NOMO-1 treated with DMSO at 0.1 percent for 48 hours (cell line): ENCODE data around the gene ACSF2.

Experiments
- DNase-seq: peaks from one replicate; lab custom pipeline; 2025; ENCODE audit not compliant: unreplicated experiment; lab: John Stamatoyannopoulos, UW

ACSF2 gene

DNA sequence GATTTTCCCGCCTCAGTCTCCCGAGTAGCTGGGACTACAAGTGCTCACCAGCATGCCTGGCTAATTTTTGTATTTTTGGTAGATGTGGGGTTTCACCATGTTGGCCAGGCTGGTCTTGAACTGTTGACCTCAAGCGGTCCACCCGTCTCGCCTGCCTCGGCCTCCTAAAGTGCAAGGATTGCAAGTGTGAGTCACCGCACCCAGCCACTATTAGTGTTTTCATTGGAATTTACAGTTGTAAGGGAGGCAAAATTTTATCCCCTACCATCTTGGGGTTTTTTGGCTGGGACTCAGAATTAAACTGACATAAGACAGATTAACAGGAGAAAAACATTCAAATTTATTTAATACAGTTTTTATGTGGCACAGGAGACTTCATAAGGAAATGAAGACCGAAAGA is 69.9 kb downstream of the ACSF2 start:
- DNase-seq, result no peak

DNA sequence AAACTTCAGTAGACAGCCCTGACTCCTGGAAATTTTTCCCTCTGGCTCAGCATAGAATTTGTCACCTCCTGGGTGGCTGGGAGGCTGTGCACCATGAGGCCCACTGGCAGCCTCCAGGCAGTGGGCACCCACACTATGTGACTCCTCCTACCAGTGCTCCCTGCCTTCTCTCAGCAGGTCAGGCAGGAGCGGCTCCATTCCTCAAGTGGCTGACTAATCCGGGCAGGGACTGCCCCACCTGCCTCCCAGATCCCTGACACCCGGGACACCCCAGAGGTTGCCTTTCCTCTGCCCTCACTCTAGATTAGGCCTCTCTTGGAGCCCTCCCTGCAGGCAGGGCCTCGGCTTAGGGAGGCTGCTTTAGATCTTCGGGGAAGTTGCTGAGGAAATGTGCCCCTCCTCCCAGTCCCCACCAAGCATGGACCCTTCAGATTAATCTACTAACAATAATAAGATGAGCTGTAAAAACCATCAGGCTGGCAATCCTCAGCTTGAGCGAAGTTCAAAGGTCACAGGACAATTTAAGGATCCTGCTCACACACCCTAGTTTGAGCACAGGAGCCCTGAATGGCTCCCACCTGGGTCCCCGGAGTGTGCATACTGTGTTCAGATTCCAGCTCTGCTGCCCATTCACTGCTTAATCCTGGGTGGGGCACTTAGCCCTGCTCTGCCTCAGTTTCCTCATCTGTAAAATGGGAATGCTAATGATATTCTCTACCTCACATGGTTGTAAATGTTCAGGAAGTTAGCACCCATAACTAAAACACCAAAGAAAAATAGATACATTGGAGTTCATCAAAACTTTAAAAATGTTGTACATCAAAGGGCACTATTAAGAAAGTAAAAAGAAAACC is 72.2 kb downstream of the ACSF2 start:
- DNase-seq, result no peak

DNA sequence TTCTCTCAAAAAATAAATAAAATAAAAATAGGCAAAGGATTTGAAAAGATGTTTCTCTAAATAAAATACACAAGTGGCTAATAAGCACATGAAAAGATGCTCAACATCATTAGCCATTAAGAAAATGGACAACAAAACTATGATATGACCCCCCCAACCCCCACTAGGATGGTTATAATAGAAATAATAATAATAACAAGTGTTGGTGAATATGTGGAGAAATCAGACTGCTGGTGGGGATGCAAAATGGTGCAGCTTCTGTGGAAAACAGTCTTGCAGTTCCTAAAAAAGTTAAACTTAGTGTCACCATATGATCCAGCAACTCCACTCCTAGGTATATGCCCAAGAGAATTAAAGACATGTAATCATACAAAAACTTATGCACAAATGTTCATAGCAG is 73.3 kb downstream of the ACSF2 start:
- no peak for DNase-seq

GRCh38 chr17:50499721-50500120 is 73.7 kb downstream of the ACSF2 start:
- no peak for DNase-seq

DNA sequence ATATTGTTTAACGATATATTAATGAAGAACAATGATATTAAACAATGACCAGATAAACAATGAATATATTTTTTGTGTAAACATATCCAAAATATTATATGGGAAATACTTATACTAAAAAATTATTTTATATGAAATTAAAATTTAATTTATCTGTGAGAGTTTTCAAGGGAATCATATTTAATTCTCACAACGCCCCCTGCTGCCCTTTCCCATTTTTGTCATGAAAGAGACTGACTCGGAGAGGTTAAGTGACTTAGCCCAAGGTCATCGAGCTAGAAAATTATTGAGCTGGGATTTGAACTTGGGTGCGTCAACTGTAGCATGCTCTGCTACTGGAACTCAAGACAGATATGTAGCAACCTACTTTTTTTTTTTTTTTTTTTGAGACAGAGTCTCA is 75.0 kb downstream of the ACSF2 start:
- no peak for DNase-seq

GRCh38 chr17:50502301-50502990 is 76.4 kb downstream of the ACSF2 start:
- no peak for DNase-seq

DNA sequence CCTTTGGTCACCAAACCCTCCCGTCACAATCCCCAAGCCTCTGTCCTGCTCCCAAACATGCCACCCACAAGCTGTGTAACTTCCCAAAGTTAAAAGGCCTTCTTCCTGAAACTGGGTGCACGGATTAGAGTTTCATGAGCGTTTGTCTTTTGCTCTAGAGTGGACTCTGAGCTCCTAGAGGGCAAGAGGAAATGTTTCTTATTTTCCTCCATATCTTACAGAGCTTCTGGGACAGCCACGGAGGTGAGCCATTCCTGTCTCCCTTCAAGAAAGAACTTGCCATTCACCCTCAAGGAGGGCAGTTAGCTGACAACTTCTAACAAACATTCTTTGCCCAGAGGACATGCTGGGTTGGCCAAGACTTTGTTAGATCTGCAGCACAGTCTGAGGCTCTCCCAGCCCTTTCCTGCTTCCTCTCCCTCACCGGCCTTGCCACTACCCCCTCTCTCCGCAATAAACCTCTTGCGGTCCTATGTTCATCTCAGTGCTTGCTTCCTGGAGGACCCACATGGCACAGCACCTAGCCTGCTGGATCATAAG is 79.6 kb downstream of the ACSF2 start:
- no peak for DNase-seq

GRCh38 chr17:50506298-50506697 is 80.3 kb downstream of the ACSF2 start:
- DNase-seq, result no peak

DNA sequence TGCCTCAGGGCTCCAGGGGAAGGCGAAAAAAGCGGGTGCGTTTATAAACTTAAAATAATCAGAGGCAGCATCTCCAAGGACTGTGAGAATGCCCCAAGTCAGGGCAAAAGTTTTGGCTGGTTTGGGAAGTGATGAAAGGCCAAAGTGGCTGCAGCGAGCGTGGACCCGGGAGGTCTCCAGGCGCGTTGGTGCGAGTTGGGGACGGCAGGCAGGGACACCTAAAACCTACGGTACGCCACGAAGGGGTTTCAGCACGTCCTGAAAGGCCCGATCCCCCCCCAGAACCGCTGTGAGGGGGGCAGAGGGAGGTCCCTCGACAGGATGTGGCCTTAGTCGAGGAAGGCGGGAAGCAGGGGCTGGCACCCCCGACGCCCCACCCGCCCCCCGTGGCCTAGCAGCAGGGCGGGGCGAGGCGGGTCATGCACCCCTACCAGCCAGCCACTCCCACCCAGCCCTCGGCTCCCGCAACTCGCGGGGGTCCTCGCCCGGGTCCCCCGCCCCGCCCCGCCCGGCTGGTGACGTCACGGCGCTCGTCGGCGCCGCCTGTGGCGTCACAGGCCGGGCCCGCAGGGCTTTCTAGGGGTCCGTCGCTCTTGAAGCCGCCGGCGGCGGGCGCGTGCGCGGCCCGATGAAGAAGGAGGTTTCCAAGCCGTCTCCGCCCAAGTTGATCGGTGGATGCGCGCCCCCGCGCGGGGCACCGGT is 82.0 kb downstream of the ACSF2 start, which contains the start of gene MYCBPAP:
TSS of gene MYCBPAP (plus strand) at position 569 of the 702 bp plus-strand sequence. CDS start 236 bp downstream, outside the sequence.
- DNase-seq, result peak; percentile 82

DNA sequence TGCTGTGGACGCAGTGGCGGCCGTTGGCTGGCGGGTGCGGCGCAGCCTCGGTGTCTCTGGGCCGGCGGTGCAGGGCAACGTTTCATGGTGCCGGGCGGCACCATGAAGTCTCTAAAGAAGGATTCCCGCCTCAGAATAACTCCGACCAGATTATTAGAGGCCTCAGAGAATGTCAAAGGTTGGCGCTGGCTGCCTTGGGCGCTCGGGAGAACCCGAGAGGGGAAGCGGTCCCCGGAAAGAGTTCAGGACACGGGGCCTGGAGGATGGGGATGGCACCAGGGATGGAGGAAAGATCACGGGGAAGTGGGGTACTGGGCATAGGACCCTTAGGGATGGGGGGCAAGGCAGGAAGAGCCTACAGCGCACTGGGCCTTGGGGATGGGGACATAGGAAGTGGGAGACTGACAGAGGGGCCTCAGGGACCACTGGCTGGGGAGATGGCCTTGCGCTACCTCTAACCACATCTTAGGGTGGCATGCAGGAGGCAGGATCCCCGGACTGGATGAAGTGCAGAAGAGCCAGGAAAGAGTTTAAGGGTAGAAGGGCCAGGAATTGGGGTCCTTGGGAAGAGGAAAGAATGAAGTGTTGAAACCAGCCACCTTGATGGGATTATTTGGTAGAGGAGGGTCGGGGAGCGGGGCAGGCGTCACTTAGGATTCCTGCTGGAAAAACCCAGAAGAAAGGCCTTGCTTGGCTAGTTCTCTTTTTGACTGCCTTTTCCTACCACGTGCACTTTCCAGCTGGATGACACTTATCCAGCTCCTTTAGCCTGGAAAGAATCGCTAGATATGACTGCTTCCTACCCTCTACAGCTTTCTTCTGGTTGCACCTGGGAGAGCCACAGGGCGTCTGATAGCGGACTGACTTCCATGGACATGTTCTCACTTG is 82.8 kb downstream of the ACSF2 start:
- no peak for DNase-seq

- DNase-seq, result peak; percentile 28
Observed at GRCh38 chr17:50511058-50511457, 85.0 kb downstream of the ACSF2 start.

GRCh38 chr17:50513495-50513894 is 87.5 kb downstream of the ACSF2 start:
- DNase-seq, result no peak

- no peak for DNase-seq
Observed at GRCh38 chr17:50514388-50514787, 88.4 kb downstream of the ACSF2 start.

- DNase-seq, result no peak
Observed at GRCh38 chr17:50514936-50515702, 89.1 kb downstream of the ACSF2 start.

DNA sequence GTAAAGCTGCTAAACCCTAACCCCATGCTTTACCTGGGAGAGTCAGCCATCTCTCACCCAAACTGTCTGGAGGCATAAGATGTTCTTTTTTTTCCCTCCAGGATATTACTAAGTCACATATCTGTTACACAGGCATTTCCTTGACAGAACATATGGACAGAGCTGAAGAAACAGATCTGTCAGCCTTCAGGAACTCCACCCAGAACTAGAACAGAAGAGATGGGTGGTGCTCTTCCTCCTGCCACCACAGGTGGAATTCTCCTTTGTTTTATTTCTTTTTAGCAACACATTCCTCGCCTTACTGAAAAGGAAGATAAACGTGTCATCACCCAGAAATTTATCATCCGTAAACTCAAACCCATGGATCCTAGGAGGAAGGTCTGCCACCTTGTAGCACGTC is 91.0 kb downstream of the ACSF2 start:
- DNase-seq, result no peak

DNA sequence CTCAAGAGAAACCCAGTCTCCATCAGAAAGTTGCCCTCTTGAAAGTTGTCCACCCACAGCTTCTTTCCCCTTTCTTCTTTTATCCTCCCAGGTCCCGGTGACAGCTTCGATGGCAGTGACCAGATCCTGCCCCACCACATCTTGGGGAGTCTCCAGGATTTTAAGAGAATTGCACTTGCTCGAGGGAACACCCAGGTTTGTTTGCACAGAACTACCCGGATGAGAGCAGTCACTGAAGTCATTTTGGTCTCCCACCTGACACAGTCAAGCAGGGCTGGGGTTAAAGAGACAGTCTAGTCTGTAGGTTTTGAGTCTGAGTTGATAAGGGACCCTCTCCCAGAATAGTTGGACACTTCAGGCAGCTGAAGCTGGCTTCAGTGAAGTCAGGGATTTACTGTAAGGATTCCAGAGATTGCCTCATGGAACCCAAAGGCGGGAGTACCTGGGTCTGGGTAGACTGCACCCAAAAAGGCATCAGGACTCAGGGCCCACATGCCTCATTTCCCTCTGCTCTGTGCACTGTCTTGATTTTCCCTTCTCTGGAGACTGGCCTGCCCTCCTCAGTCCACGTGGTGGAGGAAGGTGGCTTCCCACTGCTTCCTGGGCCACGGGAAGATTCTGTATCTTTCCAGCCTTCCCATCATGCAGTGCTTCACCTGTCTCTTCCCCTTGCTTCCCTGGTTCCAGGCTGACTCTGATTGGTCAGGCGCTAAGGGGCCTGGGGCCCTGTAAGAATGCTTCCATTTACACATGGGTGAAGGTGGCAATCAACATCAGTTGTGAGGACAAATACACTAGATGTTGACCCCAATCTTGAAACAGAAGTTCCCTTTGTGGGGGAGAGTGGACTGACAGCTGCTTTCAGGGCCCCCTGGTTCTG is 91.7 kb downstream of the ACSF2 start:
- DNase-seq, result no peak

- DNase-seq, result no peak
Observed at GRCh38 chr17:50518384-50519023, 92.5 kb downstream of the ACSF2 start.

DNA sequence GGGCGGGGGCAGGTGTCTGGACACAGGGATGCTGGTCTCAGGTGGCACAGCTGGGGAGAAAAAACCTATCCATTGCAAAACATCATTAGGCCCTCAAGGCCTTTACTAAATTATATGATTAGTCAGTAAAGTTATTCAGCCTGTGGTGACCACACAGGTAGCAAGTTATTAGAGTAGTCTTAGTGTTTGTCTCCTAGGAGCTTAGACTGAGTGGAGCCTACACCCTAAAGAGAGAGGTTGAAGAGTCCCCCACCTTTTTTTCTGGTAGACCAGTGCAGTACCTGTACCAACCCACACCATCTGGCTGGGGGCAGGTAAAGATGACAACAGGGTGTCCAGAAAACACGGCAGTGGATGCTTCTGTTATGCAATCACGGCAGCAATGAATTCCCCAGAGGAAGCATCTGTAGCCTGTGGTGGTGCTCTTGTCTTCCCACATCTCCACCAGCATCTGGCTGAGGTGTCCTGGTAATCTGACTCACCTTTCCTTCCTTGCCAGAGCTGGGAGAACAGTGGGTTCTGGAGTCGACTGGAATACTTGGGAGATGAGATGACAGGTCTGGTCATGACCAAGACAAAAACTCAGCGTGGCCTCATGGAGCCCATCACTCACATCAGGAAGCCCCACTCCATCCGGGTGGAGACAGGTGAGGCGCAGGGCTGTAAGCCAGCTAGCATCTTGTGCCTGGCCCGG is 93.3 kb downstream of the ACSF2 start:
- DNase-seq, result no peak
